Activated CD8-positive, alpha-beta memory T cell treated with anti-CD3 and anti-CD28 coated beads, Interleukin-2, amount 50 U/mL, for 24 hours (primary cell): ENCODE data around the gene PHLDA3.

ENCODE experiments used
- DNase-seq: peaks from one replicate; pipeline ENCODE4 v3.0.0-alpha.2; 2020; ENCODE audit errors: extremely low read depth

Gene PHLDA3

GRCh38 chr1:201429736-201430501 is 39.1 kb downstream of the PHLDA3 start:
- no peak for DNase-seq

DNA sequence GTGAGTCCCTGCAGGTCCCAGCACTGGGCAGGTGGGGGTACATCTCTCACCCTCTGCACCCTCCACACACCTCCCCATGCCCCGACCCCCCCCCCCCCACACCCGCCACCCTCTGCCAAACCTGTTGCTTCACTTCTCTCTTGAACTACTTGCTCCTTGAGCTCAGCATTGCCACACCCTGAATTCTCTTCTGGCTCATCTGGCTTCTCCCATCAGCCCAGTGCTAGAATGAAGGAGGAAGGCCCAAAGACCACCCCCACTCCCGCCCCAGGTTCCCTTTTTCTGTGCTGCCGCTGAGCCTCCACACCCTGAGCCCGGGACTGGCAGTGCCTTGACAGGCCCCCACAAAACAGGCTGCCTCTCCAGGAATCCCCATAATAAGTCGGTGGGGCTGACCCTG is 41.0 kb downstream of the PHLDA3 start:
- no peak for DNase-seq

DNA sequence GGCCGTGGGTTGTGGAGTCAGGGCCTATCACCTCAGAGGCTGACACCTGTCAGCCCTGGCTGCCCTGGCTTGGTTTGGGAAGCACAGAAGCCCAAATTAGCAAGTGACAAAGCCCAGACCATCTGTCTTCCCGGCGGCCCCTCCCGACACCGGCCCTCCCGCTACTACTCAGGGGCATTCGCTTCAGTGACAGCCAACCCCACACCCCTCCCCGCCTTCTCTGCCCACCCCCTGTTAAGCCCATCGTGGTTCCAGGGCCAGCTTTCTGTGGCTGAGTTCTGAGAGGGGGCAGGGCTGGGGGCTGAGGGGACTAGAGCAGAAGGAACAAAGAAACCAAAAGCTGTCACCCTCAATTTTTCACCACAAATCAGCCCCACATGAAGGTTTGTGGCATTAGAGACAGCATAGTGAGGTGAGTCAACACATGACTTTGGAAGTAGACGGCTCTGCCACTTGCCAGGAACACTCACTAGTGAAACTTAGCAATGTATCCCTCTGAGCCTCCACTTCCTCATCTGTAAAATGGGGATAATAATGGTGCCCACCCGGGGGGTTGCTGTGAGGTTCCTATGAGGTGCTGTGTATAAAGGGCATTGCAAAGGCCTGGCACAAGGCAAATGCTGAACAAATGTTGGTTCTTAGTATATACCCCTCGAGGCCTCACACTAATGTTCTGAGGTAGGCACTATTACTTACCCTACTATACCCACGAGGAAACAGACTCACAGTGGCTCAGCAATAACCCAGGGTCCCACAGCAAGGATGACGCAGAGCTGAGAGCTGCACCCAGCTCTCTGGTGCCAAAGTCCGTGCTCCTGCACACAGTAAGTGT is 42.3 kb downstream of the PHLDA3 start:
- DNase-seq = no peak

DNA sequence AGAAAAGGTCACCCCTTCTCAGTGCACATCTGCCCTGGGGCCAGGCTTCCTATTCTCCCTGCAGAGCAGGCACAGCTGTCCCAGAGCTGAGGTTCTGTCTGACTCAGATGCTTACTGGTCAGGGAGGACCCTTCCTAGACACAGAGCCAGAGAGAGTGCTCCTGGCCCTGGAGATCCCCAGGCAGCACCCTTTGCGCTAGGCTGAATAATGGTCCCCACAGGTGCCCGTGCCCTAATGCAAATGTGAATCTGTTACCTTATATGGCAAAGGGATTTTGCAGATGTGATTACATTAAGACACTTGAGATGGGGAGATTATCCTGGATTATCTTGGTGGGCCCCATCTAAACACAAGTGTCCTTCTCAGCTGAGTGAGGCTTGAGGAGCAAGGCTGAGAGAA is 44.8 kb downstream of the PHLDA3 start:
- no peak for DNase-seq

DNA sequence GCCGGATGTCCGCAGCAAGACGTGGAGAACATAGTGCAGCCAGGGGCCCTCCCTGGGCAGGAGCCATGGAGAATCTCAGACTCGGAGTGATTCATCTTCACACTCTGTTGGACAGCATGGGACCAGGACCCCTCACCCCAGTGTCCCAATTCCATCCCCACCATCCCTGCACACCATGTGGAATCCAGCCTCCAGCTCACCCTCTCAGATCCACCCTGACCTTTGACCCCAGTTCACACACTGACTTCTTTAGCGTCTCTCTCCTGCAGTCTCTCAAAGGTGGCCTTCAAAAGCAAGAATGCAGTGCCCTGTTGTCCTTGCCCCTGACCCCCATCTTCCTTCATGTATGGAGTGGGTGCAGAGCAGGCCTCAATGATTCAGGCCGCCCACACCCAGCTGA is 45.3 kb downstream of the PHLDA3 start:
- DNase-seq = no peak

DNA sequence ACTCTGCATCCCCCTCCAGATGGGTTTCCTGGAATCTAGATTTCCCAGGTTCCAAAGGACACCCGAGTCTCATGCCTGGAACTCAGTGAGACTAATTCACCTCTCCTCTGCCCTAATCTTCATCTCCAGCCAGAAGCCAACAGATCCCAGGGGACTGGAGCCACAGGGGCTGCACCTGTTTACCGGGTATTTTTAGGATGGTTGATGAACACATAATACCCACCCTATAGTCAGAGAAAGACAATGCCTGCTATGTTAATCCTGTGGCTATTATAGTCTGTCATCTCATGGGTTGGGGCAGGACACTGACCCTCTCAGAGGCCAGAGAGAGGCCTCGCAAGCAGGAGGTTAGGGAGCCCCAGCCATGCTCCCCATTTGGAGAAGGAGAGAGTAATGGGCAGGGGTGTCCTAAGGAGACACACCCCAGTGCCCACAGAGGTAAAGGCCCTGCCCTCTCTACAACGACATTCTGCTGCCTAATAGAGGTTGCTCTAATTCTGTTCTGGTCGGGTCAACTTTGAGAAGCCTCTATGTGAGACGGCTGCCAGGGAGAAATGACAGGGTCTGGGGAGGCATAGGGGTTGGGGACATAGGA is 46.5 kb downstream of the PHLDA3 start:
- DNase-seq = no peak

GRCh38 chr1:201422026-201422425 is 47.0 kb downstream of the PHLDA3 start:
- DNase-seq = no peak

DNA sequence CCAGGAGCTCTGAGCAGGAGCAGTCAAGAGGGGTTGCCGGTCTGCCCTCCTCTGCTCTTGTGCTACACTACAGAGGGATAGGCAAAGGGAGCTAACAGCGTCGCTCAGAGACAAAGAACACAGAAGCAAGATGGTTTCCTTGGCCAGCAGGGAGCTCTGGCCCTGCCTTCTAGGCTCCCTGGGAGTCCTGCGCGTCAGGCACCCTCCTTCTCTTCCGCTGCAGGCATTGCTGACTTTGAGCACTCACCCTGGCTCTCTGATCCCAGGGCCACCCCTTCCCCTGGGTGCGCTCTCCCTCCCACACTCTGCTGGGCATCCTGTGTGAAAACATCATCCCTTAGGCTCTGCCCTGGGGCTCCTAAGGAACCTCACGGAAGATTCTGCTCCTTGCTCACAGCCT is 47.9 kb downstream of the PHLDA3 start:
- no peak for DNase-seq

- no peak for DNase-seq
Observed at GRCh38 chr1:201420608-201421002, 48.4 kb downstream of the PHLDA3 start.

GRCh38 chr1:201419746-201420607 is 49.0 kb downstream of the PHLDA3 start:
- DNase-seq = no peak

GRCh38 chr1:201419256-201419655 is 49.7 kb downstream of the PHLDA3 start:
- DNase-seq = no peak

DNA sequence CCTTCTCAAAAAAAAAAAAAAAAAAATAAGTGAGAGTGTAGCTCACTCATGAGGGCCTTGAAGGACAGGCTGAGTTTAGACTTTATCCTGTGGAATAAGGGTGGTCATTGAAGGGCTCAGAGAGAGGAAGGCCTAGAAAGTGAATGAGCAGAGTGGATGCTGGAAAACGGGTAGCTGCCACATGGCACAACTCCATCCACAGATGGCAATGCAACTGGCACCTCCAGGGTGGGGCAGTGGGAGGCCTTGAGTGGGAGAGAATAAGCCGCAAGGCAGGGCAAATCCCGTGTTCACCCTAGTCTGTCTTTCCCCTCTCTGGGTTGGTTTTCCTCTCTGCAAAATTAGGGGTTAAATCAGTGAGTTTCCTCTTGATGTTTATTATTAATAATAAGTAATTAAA is 50.5 kb downstream of the PHLDA3 start:
- DNase-seq = no peak
